Measurements from ENCODE around the gene PRSS48.
"Not testable (repeated sequence)": the region's sequence is repeated elsewhere in the genome, so short reads cannot be mapped to it uniquely, and the experiment has no call there.

Gene PRSS48

GRCh38 chr4:151263455-151263854 lies 13.5 kb upstream of the PRSS48 start:
- no peak for DNase-seq

GRCh38 chr4:151266497-151266896 lies 10.5 kb upstream of the PRSS48 start:
- no peak for DNase-seq

GRCh38 chr4:151267104-151267503 lies 9.9 kb upstream of the PRSS48 start:
- DNase-seq, result no peak

- DNase-seq, result no peak
Measured at GRCh38 chr4:151267822-151268535, 9.0 kb upstream of the PRSS48 start.

GRCh38 chr4:151268905-151269304 lies 8.1 kb upstream of the PRSS48 start:
- DNase-seq, result not testable (repeated sequence)

GRCh38 chr4:151284534-151285245 lies 7.7 kb downstream of the PRSS48 start:
- no peak for DNase-seq

GRCh38 chr4:151287409-151287808 lies 10.4 kb downstream of the PRSS48 start:
- no peak for DNase-seq

GRCh38 chr4:151291485-151291884 lies 14.5 kb downstream of the PRSS48 start:
- DNase-seq, result no peak

- DNase-seq, result no peak
Measured at GRCh38 chr4:151292038-151292437, 15.1 kb downstream of the PRSS48 start.

GRCh38 chr4:151294833-151295496 lies 18.0 kb downstream of the PRSS48 start:
- DNase-seq, result no peak

GRCh38 chr4:151296227-151296626 lies 19.3 kb downstream of the PRSS48 start:
- DNase-seq, result no peak

GRCh38 chr4:151297170-151297569 lies 20.2 kb downstream of the PRSS48 start:
- DNase-seq, result no peak

GRCh38 chr4:151302432-151302831 lies 25.5 kb downstream of the PRSS48 start:
- DNase-seq, result no peak

- DNase-seq, result no peak
Measured at GRCh38 chr4:151304226-151304625, 27.3 kb downstream of the PRSS48 start.

GRCh38 chr4:151304755-151305154 lies 27.8 kb downstream of the PRSS48 start:
- DNase-seq, result peak; percentile 42

- no peak for DNase-seq
Measured at GRCh38 chr4:151310124-151310728, 33.3 kb downstream of the PRSS48 start.

- DNase-seq, result no peak
Measured at GRCh38 chr4:151313306-151314009, 36.5 kb downstream of the PRSS48 start.

- no peak for DNase-seq
Measured at GRCh38 chr4:151314010-151314355, 37.0 kb downstream of the PRSS48 start.

GRCh38 chr4:151314479-151314878 lies 37.5 kb downstream of the PRSS48 start:
- no peak for DNase-seq

- peak; percentile 21 for DNase-seq
Measured at GRCh38 chr4:151315212-151315886, 38.4 kb downstream of the PRSS48 start.

GRCh38 chr4:151316645-151317044 lies 39.7 kb downstream of the PRSS48 start:
- DNase-seq, result peak; percentile 75

- DNase-seq, result no peak
Measured at GRCh38 chr4:151318307-151319006, 41.5 kb downstream of the PRSS48 start.

All from NCI-H82 (cell line).